Activated CD8-positive, alpha-beta T cell treated with anti-CD3 and anti-CD28 coated beads, Interleukin-2, amount 10 ng/mL, durations not matched to agents 7 days and 5 days (primary cell): Measurements from ENCODE around the gene PLCL2. TPM values are rescaled to one million over a fixed set of nuclear protein-coding genes. Genes with fewer than 3 reads are reported as not detected.
"Not testable (repeated sequence)": the region's sequence is repeated elsewhere in the genome, so short reads cannot be mapped to it uniquely, and the experiment has no call there.

Experiments used
- ATAC-seq: fragments of 150-1000 bp; cut with Tn5 transposase; one replicate; pipeline ENCODE4 v1.10.0; 2021; ENCODE audit warnings: moderate library complexity
- CTCF ChIA-PET: fragments of 350-600 bp; sonication (Branson Sonifier 250); formaldehyde crosslinking; loops from one replicate; lab custom pipeline; 2021; ENCODE audit warnings: antibody characterized with exemption; lab: Charles Lee
- POLR2A ChIA-PET: fragments of 350-600 bp; sonication (Branson Sonifier 250); formaldehyde crosslinking; loops from one replicate; lab custom pipeline; 2021; ENCODE audit warnings: antibody characterized with exemption; lab: Charles Lee
- DNase-seq: peaks from one replicate; pipeline ENCODE4 v3.0.0-alpha.2; 2020
- H3K27ac Mint-ChIP-seq: one replicate; pipeline ENCODE4 v1.8.0; 2021; ENCODE audit warnings: mild to moderate bottlenecking, mixed read lengths
- H3K27me3 Mint-ChIP-seq: one replicate; pipeline ENCODE4 v1.8.0; 2021; ENCODE audit warnings: low read depth, mixed read lengths
- H3K36me3 Mint-ChIP-seq: one replicate; pipeline ENCODE4 v1.8.0; 2021; ENCODE audit warnings: low read depth, mixed read lengths
- H3K4me1 Mint-ChIP-seq: one replicate; pipeline ENCODE4 v1.8.0; 2021; ENCODE audit warnings: low read depth, mixed read lengths
- H3K4me3 Mint-ChIP-seq: one replicate; pipeline ENCODE4 v1.8.0; 2021; ENCODE audit warnings: mild to moderate bottlenecking, mixed read lengths
- H3K9me3 Mint-ChIP-seq: one replicate; pipeline ENCODE4 v1.8.0; 2022; ENCODE audit warnings: mixed read lengths; ENCODE audit not compliant: insufficient read depth
- total RNA-seq, 2 experiments: library from RNA; stranded (reverse); gene quantifications; one replicate each; pipeline ENCODE4 v1.2.3, GENCODE V29; 2021

PLCL2 gene
- total RNA-seq, 2 experiments from 2014 or later, result 33.9 to 35.8 TPM

- CTCF ChIA-PET, result no interaction called here
- H3K9me3 Mint-ChIP-seq, result peaks cover 12% of the 10 kb centered on the region
- POLR2A ChIA-PET, result no interaction called here
Observed at GRCh38 chr3:17119201-17120072, 234.7 kb downstream of the PLCL2 start.

GRCh38 chr3:17120115-17120514 is 235.4 kb downstream of the PLCL2 start:
- ATAC-seq, result no peak
- Mint-ChIP-seq H3K27me3 (no peaks in the 10 kb centered on the region), H3K9me3 (peaks cover 12% of the 10 kb centered on the region), H3K27ac (no peak overlapping the region), H3K36me3 (peaks cover 5% of the 10 kb centered on the region), H3K4me1 (no peaks in the 10 kb centered on the region), H3K4me3 (no peak overlapping the region)
- DNase-seq, result no peak
- CTCF ChIA-PET, result no interaction called here
- POLR2A ChIA-PET, result no interaction called here

More at GRCh38 chr3:17119201-17120072, 234.7 kb downstream of the PLCL2 start:
- ATAC-seq (no peak), DNase-seq (peak; percentile 9)
- no peaks in the 10 kb centered on the region for H3K27me3 Mint-ChIP-seq
- no peaks in the 10 kb centered on the region for H3K4me1 Mint-ChIP-seq
- H3K36me3 Mint-ChIP-seq, result peaks cover 5% of the 10 kb centered on the region
- no peak overlapping the region for H3K4me3 Mint-ChIP-seq
- H3K27ac Mint-ChIP-seq, result no peak overlapping the region

- no peaks in the 10 kb centered on the region for H3K4me1 Mint-ChIP-seq
- H3K9me3 Mint-ChIP-seq, result peaks cover 12% of the 10 kb centered on the region
- H3K4me3 Mint-ChIP-seq, result no peak overlapping the region
- CTCF ChIA-PET, result no interaction called here
- POLR2A ChIA-PET, result no interaction called here
- no peaks in the 10 kb centered on the region for H3K27me3 Mint-ChIP-seq
- no peak overlapping the region for H3K27ac Mint-ChIP-seq
- peaks cover 5% of the 10 kb centered on the region for H3K36me3 Mint-ChIP-seq
- DNase-seq, result no peak
- no peak for ATAC-seq
Observed at GRCh38 chr3:17121336-17121735, 236.6 kb downstream of the PLCL2 start.

- DNase-seq (peak; percentile 9), ATAC-seq (no peak)
- Mint-ChIP-seq H3K36me3 (peaks cover 9% of the 10 kb centered on the region), H3K4me3 (no peak overlapping the region), H3K4me1 (no peaks in the 10 kb centered on the region), H3K27ac (no peak overlapping the region), H3K27me3 (no peaks in the 10 kb centered on the region), H3K9me3 (peaks cover 11% of the 10 kb centered on the region)
- CTCF ChIA-PET, result no interaction called here
- POLR2A ChIA-PET, result no interaction called here
Observed at GRCh38 chr3:17122758-17123157, 238.0 kb downstream of the PLCL2 start.

GRCh38 chr3:17125738-17126442 is 241.1 kb downstream of the PLCL2 start:
- Mint-ChIP-seq H3K9me3 (peaks cover 12% of the 10 kb centered on the region), H3K4me3 (no peak overlapping the region), H3K27me3 (no peaks in the 10 kb centered on the region), H3K27ac (no peak overlapping the region), H3K4me1 (no peaks in the 10 kb centered on the region), H3K36me3 (peaks cover 21% of the 10 kb centered on the region)
- ATAC-seq (no peak), DNase-seq (no peak)
- CTCF ChIA-PET, result no interaction called here
- POLR2A ChIA-PET, result no interaction called here

- H3K4me1 Mint-ChIP-seq, ATAC-seq, POLR2A ChIA-PET, H3K27me3 Mint-ChIP-seq, H3K9me3 Mint-ChIP-seq, H3K4me3 Mint-ChIP-seq, H3K27ac Mint-ChIP-seq: not testable (repeated sequence)
- H3K36me3 Mint-ChIP-seq, result peaks cover 16% of the 10 kb centered on the region
- CTCF ChIA-PET, result interaction anchor here (0.7 kb wide), 1 partner anchor 110 kb away, joined by 3 read pairs; no protein-coding TSS in a partner anchor
- peak; percentile 4 for DNase-seq
Observed at GRCh38 chr3:17128671-17129070, 243.9 kb downstream of the PLCL2 start.

GRCh38 chr3:17129556-17129955 is 244.8 kb downstream of the PLCL2 start:
- Mint-ChIP-seq H3K27ac (no peak overlapping the region), H3K4me3 (no peak overlapping the region), H3K27me3 (no peaks in the 10 kb centered on the region), H3K4me1 (no peaks in the 10 kb centered on the region), H3K9me3 (peaks cover 4% of the 10 kb centered on the region), H3K36me3 (peaks cover 16% of the 10 kb centered on the region)
- POLR2A ChIA-PET, result no interaction called here
- no peak for ATAC-seq
- no peak for DNase-seq
- CTCF ChIA-PET, result no interaction called here

GRCh38 chr3:17130956-17131355 is 246.2 kb downstream of the PLCL2 start:
- ChIA-PET CTCF (no interaction called here), POLR2A (no interaction called here)
- DNase-seq (no peak), ATAC-seq (no peak)
- H3K9me3 Mint-ChIP-seq, result peaks cover 4% of the 10 kb centered on the region
- H3K27ac Mint-ChIP-seq, result peak overlapping the region; percentile 4
- no peaks in the 10 kb centered on the region for H3K27me3 Mint-ChIP-seq
- H3K4me3 Mint-ChIP-seq, result no peak overlapping the region
- H3K36me3 Mint-ChIP-seq, result peaks cover 16% of the 10 kb centered on the region
- no peaks in the 10 kb centered on the region for H3K4me1 Mint-ChIP-seq

GRCh38 chr3:17132286-17133115 is 247.7 kb downstream of the PLCL2 start:
- ChIA-PET CTCF (no interaction called here), POLR2A (no interaction called here)
- H3K9me3 Mint-ChIP-seq, result peaks cover 4% of the 10 kb centered on the region
- DNase-seq (no peak), ATAC-seq (no peak)
- no peak overlapping the region for H3K27ac Mint-ChIP-seq
- H3K4me3 Mint-ChIP-seq, result no peak overlapping the region
- H3K4me1 Mint-ChIP-seq, result no peaks in the 10 kb centered on the region
- H3K36me3 Mint-ChIP-seq, result peaks cover 13% of the 10 kb centered on the region
- no peaks in the 10 kb centered on the region for H3K27me3 Mint-ChIP-seq

- peaks cover 3% of the 10 kb centered on the region for H3K36me3 Mint-ChIP-seq
- H3K9me3 Mint-ChIP-seq, result no peaks in the 10 kb centered on the region
- ATAC-seq (no peak), DNase-seq (no peak)
- H3K4me1 Mint-ChIP-seq, result no peaks in the 10 kb centered on the region
- ChIA-PET POLR2A (interaction anchor here (0.6 kb wide), 1 partner anchor 262 kb away, joined by 3 read pairs; no protein-coding TSS in a partner anchor), CTCF (no interaction called here)
- no peaks in the 10 kb centered on the region for H3K27me3 Mint-ChIP-seq
- no peak overlapping the region for H3K4me3 Mint-ChIP-seq
- H3K27ac Mint-ChIP-seq, result no peak overlapping the region
Observed at GRCh38 chr3:17133632-17134545, 249.1 kb downstream of the PLCL2 start.

- no peaks in the 10 kb centered on the region for H3K9me3 Mint-ChIP-seq
- peaks cover 2% of the 10 kb centered on the region for H3K36me3 Mint-ChIP-seq
- ChIA-PET CTCF (no interaction called here), POLR2A (no interaction called here)
- H3K4me3 Mint-ChIP-seq, result no peak overlapping the region
- DNase-seq (no peak), ATAC-seq (no peak)
- H3K27me3 Mint-ChIP-seq, result no peaks in the 10 kb centered on the region
- H3K4me1 Mint-ChIP-seq, result peaks cover 7% of the 10 kb centered on the region
- no peak overlapping the region for H3K27ac Mint-ChIP-seq
Observed at GRCh38 chr3:17135696-17136095, 250.9 kb downstream of the PLCL2 start.
